HTERT RPE-1 (cell line): ENCODE data around the gene SYT2.
"Not testable (repeated sequence)": the region's sequence is repeated elsewhere in the genome, so short reads cannot be mapped to it uniquely, and the experiment has no call there.

Source experiments
- in situ Hi-C: fragments of 300-500 bp; cut with MboI; formaldehyde crosslinking; loops from 4 replicates; pipeline ENCODE4 v1.14.3; 2020; ENCODE audit warnings: low sequenced_read_pairs

The SYT2 gene

GRCh38 chr1:202553560-202554038 is 156.7 kb downstream of the SYT2 start:
- in situ Hi-C loops: no loop called here

- in situ Hi-C loops: not testable (repeated sequence)
Measured at GRCh38 chr1:202553078-202553477, 157.2 kb downstream of the SYT2 start.

GRCh38 chr1:202552615-202553014 is 157.6 kb downstream of the SYT2 start:
- in situ Hi-C loops: not testable (repeated sequence)

- in situ Hi-C loops: no loop called here
Measured at GRCh38 chr1:202551683-202552082, 158.6 kb downstream of the SYT2 start.

- in situ Hi-C loops: not testable (repeated sequence)
Measured at GRCh38 chr1:202550088-202550487, 160.2 kb downstream of the SYT2 start.

- in situ Hi-C loops: no loop called here
Measured at GRCh38 chr1:202547215-202547614, 163.0 kb downstream of the SYT2 start.

- in situ Hi-C loops: not testable (repeated sequence)
Measured at GRCh38 chr1:202546796-202547195, 163.5 kb downstream of the SYT2 start.

- in situ Hi-C loops: not testable (repeated sequence)
Measured at GRCh38 chr1:202546377-202546776, 163.9 kb downstream of the SYT2 start.

- in situ Hi-C loops: not testable (repeated sequence)
Measured at GRCh38 chr1:202545647-202546303, 164.5 kb downstream of the SYT2 start.

GRCh38 chr1:202544766-202545449 is 165.3 kb downstream of the SYT2 start:
- in situ Hi-C loops: not testable (repeated sequence)

GRCh38 chr1:202543537-202543936 is 166.7 kb downstream of the SYT2 start:
- in situ Hi-C loops: not testable (repeated sequence)

- in situ Hi-C loops: not testable (repeated sequence)
Measured at GRCh38 chr1:202542415-202542814, 167.8 kb downstream of the SYT2 start.

GRCh38 chr1:202540858-202541257 is 169.4 kb downstream of the SYT2 start:
- in situ Hi-C loops: not testable (repeated sequence)
